ENCODE results near the gene CBFA2T2. TPM values are rescaled to one million over a fixed set of nuclear protein-coding genes. Genes with fewer than 3 reads are reported as not detected.
A peak's percentile ranks its signal among the peaks of the same experiment; 100 is the strongest.

CBFA2T2 gene
- total RNA-seq, 2 experiments from 2014 or later, result 17.9 to 18.6 TPM

DNA sequence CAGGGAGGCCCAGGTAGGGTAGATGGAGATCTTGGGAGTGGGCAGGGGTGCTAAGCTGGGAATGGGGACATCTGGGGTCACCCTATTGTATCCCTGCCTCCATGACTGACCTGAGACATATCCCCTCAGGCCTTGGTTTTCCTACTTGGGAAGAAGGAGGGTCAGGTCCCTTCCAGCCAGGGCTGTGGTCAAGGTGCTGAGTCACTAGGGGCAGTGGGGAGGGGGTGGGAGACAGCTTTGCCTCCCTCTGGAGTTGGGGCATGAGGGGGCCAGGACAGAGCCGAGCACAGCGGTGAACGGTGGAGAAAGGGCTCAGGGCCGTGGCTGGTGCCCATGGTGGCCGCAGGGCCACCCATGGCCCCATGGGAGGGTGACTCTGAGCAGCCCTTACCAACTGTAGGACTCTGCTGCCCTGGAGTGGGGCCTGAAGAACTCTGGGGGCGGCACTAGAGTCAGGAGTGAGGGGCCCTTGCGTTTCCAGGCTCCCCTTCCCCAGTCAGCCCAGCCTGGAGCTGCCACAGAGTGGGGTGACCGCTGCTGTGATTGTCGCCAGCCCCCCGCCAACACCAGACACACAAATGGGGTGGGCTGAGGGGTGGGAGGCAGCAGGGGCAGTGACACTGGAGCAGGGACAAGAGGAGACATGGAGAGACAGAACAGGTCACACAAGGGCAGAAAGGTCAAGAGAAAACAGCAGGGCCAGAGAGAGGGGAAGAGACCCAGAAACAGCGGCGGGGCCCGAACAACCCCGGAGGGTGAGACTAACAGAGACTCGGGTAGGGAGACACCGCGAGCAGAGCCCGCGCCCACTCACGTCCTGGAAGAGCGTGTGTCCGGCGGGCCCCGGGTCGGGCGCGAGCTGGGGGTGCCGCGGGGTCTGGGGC lies 183.8 kb downstream of the CBFA2T2 start:
- Histone ChIP-seq H3K4me3 (ENCODE audit: low read length) (peak overlapping the region; percentile 65), H3K36me3 (ENCODE audit: insufficient read depth, low read length) (no peaks in the 10 kb centered on the region), H3K27ac (ENCODE audit: low read depth in 1 of 2, low read length in 2 of 2) (no peak overlapping the region), H3K9me3 (ENCODE audit: control insufficient read depth in 1 of 2, insufficient read depth in 1 of 2, low read length in 2 of 2) (no peaks in the 10 kb centered on the region), H3K4me1 (ENCODE audit: insufficient read depth, low read length) (peaks cover 53% of the 10 kb centered on the region), H3K27me3 (ENCODE audit: control insufficient read depth in 1 of 2, insufficient read depth in 2 of 2, low read length in 2 of 2) (no peaks in the 10 kb centered on the region)
- ChIA-PET CTCF (no interaction called here), POLR2A (interaction anchor here (1.8 kb wide), 1 partner anchor 10 kb away, joined by 6 read pairs; no protein-coding TSS in a partner anchor)
- no peaks in the 10 kb centered on the region for H3K36me3 Mint-ChIP-seq (ENCODE audit: low read depth)
- DNase-seq (no peak), ATAC-seq (ENCODE audit: poor library complexity) (no peak)
- H3K27me3 Mint-ChIP-seq, result no peaks in the 10 kb centered on the region
- H3K27ac Mint-ChIP-seq, result peak overlapping the region; percentile 67
- TF ChIP-seq CTCF (IDR thresholded peaks at IDR 0.05), result no peak
- H3K4me1 Mint-ChIP-seq (ENCODE audit: low read depth), result peaks cover 33% of the 10 kb centered on the region
- H3K9me3 Mint-ChIP-seq, result no peaks in the 10 kb centered on the region
- intact Hi-C loops (cut with DNase I, micrococcal nuclease), result no loop called here
- peak overlapping the region; percentile 87 for H3K4me3 Mint-ChIP-seq

DNA sequence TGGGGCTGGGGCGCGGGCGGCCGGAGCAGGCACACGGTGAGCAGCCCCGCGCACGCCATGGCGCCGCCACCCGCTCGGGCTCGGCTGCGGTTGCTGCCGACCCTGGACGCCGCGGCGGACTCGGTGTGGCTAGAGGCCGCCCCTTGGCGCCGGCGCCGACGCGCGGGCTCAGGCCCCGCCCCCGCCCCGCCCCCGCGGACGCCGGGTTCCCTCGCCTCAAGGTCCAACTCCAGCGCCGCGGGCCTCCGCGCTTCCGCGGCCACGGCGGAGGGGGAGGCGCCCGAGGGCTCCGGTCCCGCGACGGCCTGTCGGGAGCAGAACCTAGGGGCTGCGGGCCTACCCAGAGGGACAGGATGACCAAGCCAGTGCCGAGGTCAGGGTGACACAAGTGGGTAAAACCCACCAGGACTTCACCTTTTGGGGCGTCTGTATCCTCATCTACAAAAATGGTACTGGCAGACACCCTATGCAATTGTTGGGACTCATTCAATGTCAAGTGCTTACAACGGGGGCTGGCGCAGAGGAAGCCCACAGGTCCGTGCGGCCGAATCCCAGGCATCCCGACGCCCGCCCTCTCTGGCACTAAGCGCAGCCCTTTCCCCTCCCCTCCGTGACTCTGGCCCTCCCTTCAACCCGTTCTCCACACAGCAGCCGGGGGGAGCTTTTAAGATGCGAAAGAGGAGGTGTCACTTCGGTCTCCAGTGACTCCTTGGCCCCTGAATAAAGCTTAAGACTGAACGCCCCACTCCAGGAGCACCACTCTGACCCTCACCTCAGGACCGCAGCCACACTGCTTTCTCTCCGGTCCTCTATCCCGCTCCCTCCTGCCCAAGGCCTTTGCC lies 184.6 kb downstream of the CBFA2T2 start, which contains the start of gene NECAB3:
Gene NECAB3 (minus strand): TSS at position 135 of the 842 bp plus-strand sequence. CDS start 76 bp downstream, at position 59.
- no peaks in the 10 kb centered on the region for H3K27me3 Mint-ChIP-seq
- H3K36me3 Mint-ChIP-seq (ENCODE audit: low read depth), result no peaks in the 10 kb centered on the region
- ChIA-PET POLR2A (interaction anchor here (0.6 to 1.5 kb wide), 2 partner anchors 46 to 417 kb away, joined by 3 to 6 read pairs; partner anchors contain the start of gene PXMP4), CTCF (no interaction called here)
- peak in 10 of 14 experiments; percentile 29 to 78 (median 62) for DNase-seq
- Histone ChIP-seq H3K4me3 (ENCODE audit: low read length) (peak within 1 kb of the TSS; percentile 65), H3K27me3 (ENCODE audit: control insufficient read depth in 1 of 2, insufficient read depth in 2 of 2, low read length in 2 of 2) (no peaks in the 10 kb centered on the region), H3K36me3 (ENCODE audit: insufficient read depth, low read length) (no peaks in the 10 kb centered on the region), H3K9me3 (ENCODE audit: control insufficient read depth in 1 of 2, insufficient read depth in 1 of 2, low read length in 2 of 2) (no peaks in the 10 kb centered on the region), H3K4me1 (ENCODE audit: insufficient read depth, low read length) (peaks cover 61% of the 10 kb centered on the region), H3K27ac (ENCODE audit: low read depth in 1 of 2, low read length in 2 of 2) (no peak within 1 kb of the TSS)
- peaks cover 42% of the 10 kb centered on the region for H3K4me1 Mint-ChIP-seq (ENCODE audit: low read depth)
- H3K4me3 Mint-ChIP-seq, result peak within 1 kb of the TSS; percentile 88
- ATAC-seq (ENCODE audit: poor library complexity), result peak; percentile 60
- intact Hi-C loops (cut with DNase I, micrococcal nuclease), result no loop called here
- peak within 1 kb of the TSS; percentile 67 for H3K27ac Mint-ChIP-seq
- H3K9me3 Mint-ChIP-seq, result no peaks in the 10 kb centered on the region
- TF ChIP-seq CTCF (IDR thresholded peaks at IDR 0.05), result no peak

DNA sequence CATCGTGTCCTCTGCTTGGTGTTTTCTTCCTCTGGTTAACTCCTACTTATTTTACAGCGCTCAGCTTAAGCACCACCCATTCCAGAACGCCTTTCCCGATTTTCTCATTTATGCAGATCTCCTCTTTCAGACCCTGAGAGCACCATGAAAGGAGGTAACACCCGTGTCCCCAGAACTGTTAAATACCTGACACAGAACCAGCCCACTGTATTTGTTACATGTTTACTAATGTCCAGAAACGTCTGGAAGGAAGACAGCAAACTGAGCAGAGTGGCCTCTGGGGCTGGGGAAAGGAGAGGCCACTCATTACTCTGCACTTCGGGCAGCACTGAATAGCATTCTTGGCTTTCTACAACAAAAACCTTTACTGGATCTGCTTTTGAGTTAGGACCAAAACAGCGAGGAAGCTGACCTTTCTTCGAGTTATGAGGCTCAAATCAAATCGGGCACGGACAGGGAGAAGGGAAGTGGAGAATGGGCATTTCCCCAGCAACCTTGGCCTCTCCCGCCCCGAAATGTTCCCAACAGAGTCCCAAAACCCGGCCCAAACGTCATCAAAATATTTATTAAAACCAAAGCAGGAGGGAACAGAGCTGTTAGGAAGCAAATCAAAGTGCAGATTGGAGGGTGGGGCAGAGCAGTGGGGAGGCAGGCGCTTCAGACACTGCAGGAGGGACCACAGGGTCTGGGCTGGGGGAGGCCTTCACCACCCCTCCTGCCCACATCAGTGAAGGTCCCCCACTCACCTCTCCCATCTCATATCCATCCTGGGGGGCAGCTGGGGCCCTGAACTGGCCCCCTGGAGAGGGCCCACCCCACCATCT lies 185.5 kb downstream of the CBFA2T2 start:
- Histone ChIP-seq H3K36me3 (ENCODE audit: insufficient read depth, low read length) (no peaks in the 10 kb centered on the region), H3K9me3 (ENCODE audit: control insufficient read depth in 1 of 2, insufficient read depth in 1 of 2, low read length in 2 of 2) (no peaks in the 10 kb centered on the region), H3K4me3 (ENCODE audit: low read length) (no peak overlapping the region), H3K27ac (ENCODE audit: low read depth in 1 of 2, low read length in 2 of 2) (no peak overlapping the region), H3K4me1 (ENCODE audit: insufficient read depth, low read length) (peaks cover 69% of the 10 kb centered on the region), H3K27me3 (ENCODE audit: control insufficient read depth in 1 of 2, insufficient read depth in 2 of 2, low read length in 2 of 2) (no peaks in the 10 kb centered on the region)
- Mint-ChIP-seq H3K4me3 (peak overlapping the region; percentile 88), H3K27ac (peak overlapping the region; percentile 40), H3K27me3 (no peaks in the 10 kb centered on the region), H3K4me1 (ENCODE audit: low read depth) (peaks cover 46% of the 10 kb centered on the region), H3K36me3 (ENCODE audit: low read depth) (no peaks in the 10 kb centered on the region), H3K9me3 (no peaks in the 10 kb centered on the region)
- ChIA-PET POLR2A (interaction anchor here (0.6 to 1.5 kb wide), 2 partner anchors 45 to 417 kb away, joined by 3 to 6 read pairs; partner anchors contain the start of gene PXMP4), CTCF (no interaction called here)
- intact Hi-C loops (cut with DNase I, micrococcal nuclease), result no loop called here
- DNase-seq, result no peak
- ATAC-seq (ENCODE audit: poor library complexity), result no peak
- TF ChIP-seq CTCF (IDR thresholded peaks at IDR 0.05), result no peak

Measured in CD4-positive, alpha-beta T cell (primary cell).